Breast epithelium (tissue), 4 donors: Measurements from ENCODE around the gene TAAR2. TPM values are rescaled to one million over a fixed set of nuclear protein-coding genes. Genes with fewer than 3 reads are reported as not detected.

ENCODE experiments used
- DNase-seq, 2 donors: peaks; one replicate each; pipeline ENCODE4 v3.0.0-alpha.2; 2019; ENCODE audit warnings: low spot score in 2 of 2
- H3K27ac ChIP-seq, 2 donors: fragments of 200-600 bp; sonication (generic) in 1 of 2; one replicate each; pipeline ENCODE4 v1.5.1; 2016 to 2019; ENCODE audit warnings: mild to moderate bottlenecking in 1 of 2
- H3K27me3 ChIP-seq, 2 donors: fragments of 200-600 bp; sonication (generic) in 1 of 2; one replicate each; pipeline versions ENCODE4 v1.5.1 to v1.6.0; 2017 to 2019; ENCODE audit warnings: control low read depth in 1 of 2, mild to moderate bottlenecking in 1 of 2
- H3K36me3 ChIP-seq: fragments of 200-600 bp; one replicate; pipeline ENCODE4 v1.5.1; 2019
- H3K4me1 ChIP-seq, 2 donors: fragments of 200-600 bp; sonication (generic); one replicate each; pipeline ENCODE4 v1.5.1; 2016 to 2019; ENCODE audit warnings: control low read depth in 1 of 2
- H3K4me3 ChIP-seq, 3 donors: fragments of 200-600 bp; sonication (generic); 1 replicate in 2 of 3; 2 replicates in 1 of 3; pipeline ENCODE4 v1.5.1; 2016 to 2019; ENCODE audit warnings: mild to moderate bottlenecking in 3 of 3, moderate library complexity in 2 of 3
- H3K9me3 ChIP-seq, 2 donors: fragments of 200-600 bp; sonication (generic) in 1 of 2; one replicate each; pipeline ENCODE4 v1.5.1; 2016 to 2019; ENCODE audit warnings: control low read depth in 1 of 2
- POLR2A ChIP-seq: fragments of 450-650 bp; IDR thresholded peaks from one replicate; pipeline ENCODE4 v1.6.1; 2016; ENCODE audit warnings: antibody characterized with exemption, mild to moderate bottlenecking, moderate library complexity
- POLR2AphosphoS5 ChIP-seq, 3 donors: sonication (generic); formaldehyde crosslinking; IDR thresholded peaks; one replicate each; pipeline ENCODE4 v1.6.1; 2017; ENCODE audit warnings: antibody characterized with exemption in 3 of 3
- intact Hi-C: fragments of 100-400 bp; cut with DNase I; formaldehyde crosslinking; loops from one replicate; pipeline ENCODE4 v1.15.1; 2023; ENCODE audit warnings: low total_unique reads
- total RNA-seq, 3 donors: library from RNA; depleted of rRNA; stranded (reverse); fragments of >200 nt; gene quantifications; one replicate each; pipeline ENCODE4 v1.1.0, GENCODE V29; 2016
- TF ChIP-seq, protein P1 (sequence below), 3 donors: fragments of 450-650 bp; IDR thresholded peaks; one replicate each; pipeline ENCODE4 v1.5.1; 2016 to 2017; ENCODE audit warnings: antibody characterized with exemption in 3 of 3, mild to moderate bottlenecking in 3 of 3, moderate library complexity in 3 of 3

TAAR2 gene
- total RNA-seq, 3 donors from 2014 or later: not detected

DNA sequence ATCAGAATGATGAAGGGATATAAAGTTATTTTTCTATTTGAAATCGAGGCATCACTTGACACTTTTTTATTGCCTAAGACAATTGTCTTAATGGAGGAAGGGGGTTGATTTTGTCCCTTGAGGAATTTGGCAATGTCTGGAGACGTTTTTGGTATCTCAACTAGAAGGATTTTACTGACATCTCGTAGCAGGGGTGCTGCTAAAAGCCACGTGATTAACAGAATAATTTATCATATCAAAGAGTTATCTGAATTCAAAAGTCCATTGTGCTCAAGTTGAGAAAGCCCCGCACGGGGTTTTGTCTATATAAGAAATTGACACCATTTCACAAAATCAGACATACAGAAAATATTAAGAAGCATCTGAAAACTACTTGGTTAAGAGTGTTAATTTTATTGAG lies 55.5 kb downstream of the TAAR2 start:
- no peaks in the 10 kb centered on the region for H3K4me1 ChIP-seq
- intact Hi-C loops: no loop called here
- H3K36me3 ChIP-seq: no peaks in the 10 kb centered on the region
- no peak for TF ChIP-seq POLR2AphosphoS5 (IDR thresholded peaks at IDR 0.05)
- TF ChIP-seq, protein P1, sequence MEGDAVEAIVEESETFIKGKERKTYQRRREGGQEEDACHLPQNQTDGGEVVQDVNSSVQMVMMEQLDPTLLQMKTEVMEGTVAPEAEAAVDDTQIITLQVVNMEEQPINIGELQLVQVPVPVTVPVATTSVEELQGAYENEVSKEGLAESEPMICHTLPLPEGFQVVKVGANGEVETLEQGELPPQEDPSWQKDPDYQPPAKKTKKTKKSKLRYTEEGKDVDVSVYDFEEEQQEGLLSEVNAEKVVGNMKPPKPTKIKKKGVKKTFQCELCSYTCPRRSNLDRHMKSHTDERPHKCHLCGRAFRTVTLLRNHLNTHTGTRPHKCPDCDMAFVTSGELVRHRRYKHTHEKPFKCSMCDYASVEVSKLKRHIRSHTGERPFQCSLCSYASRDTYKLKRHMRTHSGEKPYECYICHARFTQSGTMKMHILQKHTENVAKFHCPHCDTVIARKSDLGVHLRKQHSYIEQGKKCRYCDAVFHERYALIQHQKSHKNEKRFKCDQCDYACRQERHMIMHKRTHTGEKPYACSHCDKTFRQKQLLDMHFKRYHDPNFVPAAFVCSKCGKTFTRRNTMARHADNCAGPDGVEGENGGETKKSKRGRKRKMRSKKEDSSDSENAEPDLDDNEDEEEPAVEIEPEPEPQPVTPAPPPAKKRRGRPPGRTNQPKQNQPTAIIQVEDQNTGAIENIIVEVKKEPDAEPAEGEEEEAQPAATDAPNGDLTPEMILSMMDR (IDR thresholded peaks at IDR 0.05): no peak
- no peak for TF ChIP-seq POLR2A
- no peak overlapping the region for H3K4me3 ChIP-seq
- no peaks in the 10 kb centered on the region for H3K27me3 ChIP-seq
- DNase-seq: no peak
- no peaks in the 10 kb centered on the region for H3K9me3 ChIP-seq
- H3K27ac ChIP-seq: no peak overlapping the region

DNA sequence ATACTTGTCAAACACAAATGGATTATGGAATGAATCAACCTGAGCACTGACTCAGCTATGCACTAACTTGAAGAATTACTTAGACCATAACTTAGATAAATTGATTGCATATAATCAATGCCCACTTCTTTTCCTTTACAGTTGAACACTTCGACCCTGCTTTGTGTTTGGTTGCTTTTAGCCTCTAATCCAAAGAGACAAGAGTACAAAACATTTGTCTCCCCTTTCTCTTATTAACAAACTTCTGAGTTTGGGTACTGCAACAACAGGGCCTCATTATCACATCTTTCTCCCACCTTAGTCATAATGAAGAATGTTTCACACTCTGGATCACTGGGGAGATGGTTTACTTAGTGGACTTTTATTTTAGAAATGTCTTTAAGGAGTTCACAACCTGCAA lies 56.5 kb downstream of the TAAR2 start:
- Histone ChIP-seq H3K36me3 (no peaks in the 10 kb centered on the region), H3K9me3 (no peaks in the 10 kb centered on the region), H3K4me1 (no peaks in the 10 kb centered on the region), H3K4me3 (no peak overlapping the region), H3K27me3 (no peaks in the 10 kb centered on the region), H3K27ac (no peak overlapping the region)
- TF ChIP-seq, protein P1 (IDR thresholded peaks at IDR 0.05): no peak
- no peak for TF ChIP-seq POLR2AphosphoS5 (IDR thresholded peaks at IDR 0.05)
- no peak for TF ChIP-seq POLR2A
- intact Hi-C loops: no loop called here
- no peak for DNase-seq

Other genes starting within 250 kb of the TAAR2 start
- 1 to 10 TPM; 1.8 to 2.9 (median 1.9) TPM for gene MOXD1, start 222.8 kb downstream of the TAAR2 start, total RNA-seq
- 10 to 100 TPM; 28.5 to 67.4 (median 37.8) TPM for gene STX7, start 111.2 kb downstream of the TAAR2 start, total RNA-seq
- not detected for gene TAAR9, start 86.0 kb downstream of the TAAR2 start, total RNA-seq
- not detected for gene TAAR8, start 71.6 kb downstream of the TAAR2 start, total RNA-seq
- not detected for gene TAAR6, start 54.0 kb downstream of the TAAR2 start, total RNA-seq
- gene TAAR5, start 34.5 kb downstream of the TAAR2 start, total RNA-seq: not detected
- not detected for gene TAAR1, start 34.9 kb upstream of the TAAR2 start, total RNA-seq
- gene VNN1, start 89.8 kb upstream of the TAAR2 start, total RNA-seq: 1 to 10 TPM in 2 of 3 donors, under 1 TPM in 1; 0.98 to 8.6 (median 2.6) TPM
- gene VNN2, start 133.6 kb upstream of the TAAR2 start, total RNA-seq: 1 to 10 TPM; 1.8 to 3.5 (median 2.9) TPM
- gene SLC18B1, start 174.4 kb upstream of the TAAR2 start, total RNA-seq: 10 to 100 TPM in 2 of 3 donors, 1 to 10 TPM in 1; 8.2 to 14.6 (median 14.1) TPM
- 1,000 to 10,000 TPM; 2,117 to 3,829 (median 2,396) TPM for gene RPS12, start 190.3 kb upstream of the TAAR2 start, total RNA-seq